Measurements from ENCODE around the gene ANGPTL8.

ANGPTL8 gene

GRCh38 chr19:11238041-11238440 lies 1.4 kb upstream of the ANGPTL8 start:
- no peak for DNase-seq

GRCh38 chr19:11238781-11239376 lies 540 bp upstream of the ANGPTL8 start:
- no peak for DNase-seq

DNA sequence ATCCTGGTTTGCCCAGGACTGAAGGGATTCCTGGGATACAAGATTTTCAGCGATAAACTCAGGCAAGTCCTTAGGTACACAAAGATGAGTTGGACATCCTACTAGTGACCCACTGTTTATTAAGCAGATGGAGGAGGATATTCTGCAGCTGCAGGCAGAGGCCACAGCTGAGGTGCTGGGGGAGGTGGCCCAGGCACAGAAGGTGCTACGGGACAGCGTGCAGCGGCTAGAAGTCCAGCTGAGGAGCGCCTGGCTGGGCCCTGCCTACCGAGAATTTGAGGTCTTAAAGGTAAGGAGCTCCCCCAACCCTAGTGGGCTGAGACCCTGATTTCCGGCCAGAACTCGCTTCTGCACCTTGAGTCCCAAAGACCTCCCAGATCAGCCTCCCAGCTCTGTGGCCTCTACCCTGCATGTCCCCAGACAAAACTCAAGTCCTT lies 607 bp downstream of the ANGPTL8 start:
- DNase-seq, result no peak

- no peak for DNase-seq
These were observed 2.6 kb downstream of the ANGPTL8 start for GRCh38 chr19:11242025-11242424.

- peak; percentile 39 for DNase-seq
These were observed 3.7 kb downstream of the ANGPTL8 start for GRCh38 chr19:11242864-11243797.

- no peak for DNase-seq
These were observed 4.4 kb downstream of the ANGPTL8 start for GRCh38 chr19:11243798-11244169.

GRCh38 chr19:11244846-11245589 lies 5.6 kb downstream of the ANGPTL8 start:
- no peak for DNase-seq

DNA sequence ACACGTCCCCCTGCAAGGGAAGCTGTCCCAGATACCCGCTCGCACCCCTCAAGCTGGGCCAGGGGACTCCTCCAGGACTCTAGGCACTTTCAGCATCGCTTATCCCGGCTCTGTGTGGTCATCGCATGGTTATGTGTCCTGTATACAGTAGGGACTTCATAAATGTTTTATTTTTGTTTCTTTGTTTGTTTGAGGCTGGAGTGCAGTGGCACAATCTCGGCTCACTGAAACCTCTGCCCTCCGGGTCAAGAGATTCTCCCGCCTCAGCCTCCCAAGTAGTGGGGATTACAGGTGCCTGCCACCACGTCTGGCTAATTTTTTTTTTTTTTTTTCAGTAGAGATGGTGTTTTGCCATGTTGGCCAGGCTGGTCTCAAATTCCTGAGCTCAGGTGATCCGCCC lies 7.5 kb downstream of the ANGPTL8 start:
- DNase-seq, result no peak

DNA sequence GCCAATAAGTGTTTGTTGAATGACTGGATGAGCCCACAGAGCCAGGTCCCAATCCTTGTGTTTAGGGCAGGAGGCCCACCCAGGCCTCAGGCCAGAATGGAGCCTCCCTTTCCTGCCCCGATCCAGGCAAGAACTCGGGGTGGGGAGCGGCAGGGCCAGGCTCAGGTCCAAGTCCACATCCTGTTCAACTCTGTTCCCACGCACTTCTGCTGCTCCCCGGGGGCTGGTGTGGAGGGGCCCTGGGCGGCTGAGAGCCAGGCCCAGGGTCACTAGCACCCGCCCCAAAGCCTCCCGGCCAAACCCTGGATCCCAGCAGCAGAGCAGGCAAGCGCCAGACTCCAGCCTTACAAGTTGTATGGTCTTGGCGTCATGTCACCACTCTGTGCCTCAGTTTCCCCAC lies 8.0 kb downstream of the ANGPTL8 start:
- no peak for DNase-seq

DNA sequence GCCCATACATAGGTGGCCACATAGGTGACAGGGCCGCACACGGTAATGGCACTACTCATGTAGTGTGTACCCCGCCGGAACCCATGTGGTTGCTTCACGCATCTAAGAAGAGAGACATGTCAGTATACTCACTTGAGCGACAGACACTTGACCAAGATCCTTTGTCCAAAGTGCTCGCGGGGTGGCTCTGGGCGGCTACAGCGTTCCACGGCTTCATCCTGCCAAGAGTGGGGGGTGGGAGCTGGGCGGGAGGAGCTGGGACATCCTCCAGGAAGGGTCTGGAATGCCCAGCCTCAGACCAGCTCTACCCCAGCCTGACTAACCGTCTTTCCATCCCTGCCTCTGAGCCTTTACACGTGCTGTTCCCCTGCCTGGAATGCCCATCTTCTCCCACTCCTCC lies 8.5 kb downstream of the ANGPTL8 start:
- DNase-seq, result no peak

DNA sequence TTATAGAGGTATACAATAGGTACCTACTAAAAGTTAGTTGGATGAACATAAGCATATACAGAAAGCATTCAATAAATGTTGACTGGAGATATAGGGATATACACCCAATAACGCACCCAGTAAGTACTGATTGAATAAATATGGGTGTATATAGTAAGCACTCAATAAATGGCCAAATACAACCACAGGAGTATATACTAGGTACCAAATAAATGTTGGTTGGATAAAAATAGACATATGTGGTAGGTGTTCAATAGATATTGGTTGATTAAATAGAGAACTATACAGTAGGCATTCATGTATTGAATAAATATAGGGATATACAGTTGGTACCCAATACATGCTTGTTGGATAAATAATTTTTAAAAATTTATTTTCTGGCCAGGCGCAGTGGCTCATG lies 9.4 kb downstream of the ANGPTL8 start:
- DNase-seq, result no peak

DNA sequence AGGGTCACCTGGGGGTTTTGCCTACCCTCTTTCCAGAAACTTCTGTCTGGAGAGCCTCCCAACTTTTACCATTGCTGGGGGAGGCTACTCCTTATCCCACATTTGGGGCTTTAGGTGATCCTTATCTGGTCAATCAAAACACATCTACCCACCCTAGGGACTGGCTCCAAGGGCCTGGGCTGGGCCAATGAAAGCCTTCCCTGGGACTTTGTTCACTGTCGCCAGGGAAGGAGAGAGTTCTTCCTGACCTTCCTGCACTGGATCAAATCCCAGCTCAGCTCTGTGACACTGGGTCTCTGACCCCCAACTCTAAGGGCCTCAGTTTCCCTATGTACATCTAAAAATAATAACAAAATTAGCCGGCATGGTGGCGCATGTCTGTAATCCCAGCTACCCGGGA lies 11.8 kb downstream of the ANGPTL8 start:
- DNase-seq, result no peak

- no peak for DNase-seq
These were observed 12.4 kb downstream of the ANGPTL8 start for GRCh38 chr19:11251650-11252314.

DNA sequence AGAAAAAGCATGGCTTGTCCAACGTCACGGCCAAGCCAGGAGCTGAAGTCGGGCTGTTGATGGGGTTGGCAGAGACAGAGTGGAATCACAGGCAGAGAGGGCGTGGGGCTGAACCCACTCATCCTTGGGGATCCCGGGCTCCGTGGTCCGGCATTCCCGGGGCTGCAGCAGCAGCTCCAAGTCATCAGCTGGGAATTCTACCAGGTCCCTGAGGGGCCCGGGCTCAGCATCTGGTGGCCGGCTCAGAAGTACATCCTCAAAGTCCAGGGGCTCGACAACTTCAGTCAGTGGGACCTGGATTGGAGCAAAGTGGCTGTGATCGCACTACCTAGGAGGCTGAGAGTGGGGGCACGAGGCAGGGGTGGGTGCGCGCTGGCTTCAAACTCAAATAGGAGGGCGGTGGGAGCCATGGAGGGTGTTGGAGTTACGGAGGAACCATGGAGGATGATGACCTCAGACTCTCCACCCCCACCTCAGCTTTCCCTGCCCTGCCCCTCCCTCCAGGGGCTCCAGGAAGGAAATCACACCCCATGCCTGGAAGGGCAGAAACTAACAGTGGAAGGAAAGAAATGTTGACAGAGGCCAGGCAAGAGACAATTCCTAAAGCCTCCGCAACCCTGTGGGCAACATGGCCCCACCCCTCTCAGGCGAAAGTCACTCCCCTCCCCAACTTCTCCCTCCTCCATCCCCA lies 13.4 kb downstream of the ANGPTL8 start:
- no peak for DNase-seq

DNA sequence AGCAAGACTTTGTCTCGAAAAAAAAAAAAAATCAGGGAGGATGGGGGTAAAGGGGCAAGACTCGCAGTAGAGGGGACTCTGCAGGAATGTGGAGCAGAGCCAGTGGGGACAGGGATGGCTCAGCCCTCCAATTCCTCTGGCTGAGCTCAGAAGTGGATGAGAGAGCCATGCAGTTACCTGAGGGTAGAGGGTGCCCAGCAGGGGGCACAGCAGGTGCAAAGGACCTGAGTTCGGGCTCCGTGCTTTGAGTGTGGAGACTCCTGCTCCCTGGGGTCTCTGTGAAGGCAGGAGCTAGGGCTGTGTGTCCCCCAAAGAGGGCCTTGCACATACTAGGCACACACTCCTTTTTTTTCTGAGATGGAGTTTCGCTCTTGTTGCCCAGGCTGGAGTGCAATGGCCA lies 15.2 kb downstream of the ANGPTL8 start:
- no peak for DNase-seq

- no peak for DNase-seq
These were observed 16.8 kb downstream of the ANGPTL8 start for GRCh38 chr19:11256189-11256588.

DNA sequence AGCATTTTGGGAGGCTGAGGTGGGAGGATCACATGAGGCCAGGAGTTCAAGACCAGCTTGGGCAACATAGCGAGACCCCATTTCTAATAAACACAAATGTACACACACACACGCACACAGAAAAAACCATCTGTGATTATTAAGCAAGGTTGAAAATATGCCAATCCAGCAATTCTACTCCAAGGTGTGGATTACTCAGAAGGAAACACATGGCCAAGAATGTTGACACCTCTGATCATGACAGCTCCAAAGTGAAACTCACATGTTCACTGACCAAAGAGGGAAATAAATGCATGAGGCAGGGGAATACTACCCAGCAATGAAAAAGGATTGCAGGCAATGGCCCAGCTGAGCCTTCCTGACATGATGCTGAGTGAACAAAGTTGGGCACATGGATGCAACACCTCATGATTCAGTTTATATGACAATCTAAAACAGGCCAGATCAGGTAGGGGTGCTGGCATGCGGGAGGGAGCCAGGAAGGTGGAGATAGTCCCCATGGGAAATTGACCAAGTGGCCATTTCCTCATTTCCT lies 18.5 kb downstream of the ANGPTL8 start:
- DNase-seq, result no peak

GRCh38 chr19:11260996-11261395 lies 21.6 kb downstream of the ANGPTL8 start:
- no peak for DNase-seq

DNA sequence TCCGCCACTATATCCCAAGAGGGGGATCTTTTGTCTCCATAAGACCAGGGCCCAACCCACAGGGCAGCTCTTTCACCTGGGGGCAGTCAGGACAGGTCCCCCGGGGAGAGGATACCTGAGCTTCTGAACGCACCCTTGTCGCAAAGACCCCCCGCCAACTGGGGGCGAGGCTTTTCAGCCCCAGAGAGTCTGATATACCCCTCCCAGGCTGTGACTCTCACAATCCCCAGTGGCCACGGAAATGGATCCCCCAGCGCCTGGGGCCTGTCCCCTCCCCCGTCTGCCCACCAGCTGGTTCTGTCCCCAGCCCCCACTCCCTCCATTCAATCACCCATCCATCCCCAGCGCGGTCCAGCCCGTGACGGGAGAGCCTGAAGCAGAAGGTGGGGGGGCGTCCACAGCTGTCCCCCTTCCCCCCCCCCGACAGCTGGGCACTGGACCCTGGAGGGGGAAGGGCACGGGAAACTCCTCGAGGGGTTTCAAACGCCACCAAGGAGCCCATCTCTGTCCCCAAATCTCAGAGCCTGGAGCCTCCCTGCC lies 22.1 kb downstream of the ANGPTL8 start:
- DNase-seq, result peak; percentile 52

DNA sequence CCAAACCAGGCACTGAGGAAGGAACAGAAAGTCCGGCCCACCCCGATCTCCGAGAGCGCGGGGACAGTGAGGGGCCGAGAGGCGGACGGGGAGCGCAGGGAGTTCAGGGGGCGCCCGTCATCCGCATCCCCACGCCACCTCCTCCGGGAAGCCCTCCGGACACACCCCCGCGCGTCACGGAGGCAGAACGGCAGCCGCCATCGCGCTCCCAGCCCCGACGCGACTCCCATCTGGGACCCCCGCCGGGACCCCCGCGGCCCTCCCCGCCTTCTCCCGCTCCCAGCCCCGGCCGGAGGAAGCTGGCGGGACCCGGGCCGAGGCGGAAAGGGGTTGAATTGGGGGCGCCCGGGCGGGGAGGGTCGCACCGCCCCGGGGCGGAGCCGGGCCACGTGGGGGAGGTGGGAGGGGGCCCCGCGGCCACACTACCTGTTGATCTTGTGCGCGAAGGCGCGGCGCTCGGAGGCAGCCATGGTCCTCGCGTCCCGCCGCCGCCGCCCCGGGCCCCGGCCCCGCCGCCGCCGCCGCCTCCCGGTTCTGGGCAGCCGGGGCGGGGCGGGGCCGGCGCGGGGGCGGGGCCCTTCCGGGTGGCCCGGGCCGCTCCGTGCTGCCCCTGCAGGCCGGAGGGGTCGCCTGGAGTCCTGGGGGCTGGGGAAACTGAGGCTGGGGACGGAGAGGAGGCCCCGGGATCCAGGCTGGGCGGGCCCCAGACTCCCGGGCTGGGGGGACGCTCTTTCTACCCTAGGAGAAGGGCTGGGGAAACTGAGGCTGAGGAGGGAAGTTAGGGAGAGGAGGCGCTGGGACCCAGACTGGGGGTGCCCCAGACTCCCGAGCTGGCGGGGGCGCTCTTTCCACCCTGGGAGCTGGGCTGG lies 22.8 kb downstream of the ANGPTL8 start, which contains the start of gene DOCK6:
Gene DOCK6, minus strand, starts transcription at position 554 of the 869 bp plus-strand sequence. Its CDS starts 84 bp downstream, at position 470.
- peak; percentile 57 for DNase-seq

DNA sequence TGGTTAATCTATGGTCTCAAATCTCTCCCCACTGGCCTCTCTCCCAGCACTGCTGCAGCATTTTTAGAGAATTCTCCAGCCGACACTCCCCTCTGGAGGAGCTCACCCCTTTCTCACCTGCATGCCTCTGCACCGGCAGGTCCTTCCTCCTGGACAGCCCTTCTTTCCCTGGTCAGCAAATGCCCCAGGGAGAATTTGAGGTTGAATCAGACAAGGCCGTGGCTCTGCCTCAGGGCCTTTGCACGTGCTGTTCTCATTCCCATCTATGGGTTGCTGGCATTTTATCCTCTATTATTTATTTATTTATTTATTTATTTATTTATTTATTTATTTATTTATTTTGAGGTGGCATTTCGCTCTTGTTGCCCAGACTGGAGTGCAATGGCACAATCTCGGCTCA lies 24.3 kb downstream of the ANGPTL8 start:
- DNase-seq, result no peak
